ENCODE data around the gene RBM19.

GRCh38 chr12:113912760-113913329 is 53.3 kb downstream of the RBM19 start:
- TF ChIP-seq CTCF (conservative IDR thresholded peaks at IDR 0.05 in 1 of 2, IDR thresholded peaks at IDR 0.05 in 1 of 2; ENCODE audit: extremely low read depth in 1 of 2, insufficient read depth in 1 of 2, low read depth in 1 of 2, low read length in 2 of 2) (peak; percentile 96 to 98), EZH2 (IDR thresholded peaks at IDR 0.05; ENCODE audit: borderline replicate concordance, low read length) (no peak)
